B cell (primary cell): ENCODE measurements around the gene SEPTIN11.

Experiments
- EZH2 ChIP-seq: IDR thresholded peaks from 2 replicates; pipeline ENCODE4 v1.6.1; 2012; ENCODE audit warnings: borderline replicate concordance, low read depth, mild to moderate bottlenecking, moderate library complexity, low read length; ENCODE audit not compliant: insufficient read depth, poor library complexity, severe bottlenecking
- TF ChIP-seq, protein P1 (sequence below): fragments of 200-600 bp; IDR thresholded peaks from one replicate; pipeline ENCODE4 v1.8.0; 2022; ENCODE audit warnings: antibody characterized with exemption, mild to moderate bottlenecking

- TF ChIP-seq, protein P1, sequence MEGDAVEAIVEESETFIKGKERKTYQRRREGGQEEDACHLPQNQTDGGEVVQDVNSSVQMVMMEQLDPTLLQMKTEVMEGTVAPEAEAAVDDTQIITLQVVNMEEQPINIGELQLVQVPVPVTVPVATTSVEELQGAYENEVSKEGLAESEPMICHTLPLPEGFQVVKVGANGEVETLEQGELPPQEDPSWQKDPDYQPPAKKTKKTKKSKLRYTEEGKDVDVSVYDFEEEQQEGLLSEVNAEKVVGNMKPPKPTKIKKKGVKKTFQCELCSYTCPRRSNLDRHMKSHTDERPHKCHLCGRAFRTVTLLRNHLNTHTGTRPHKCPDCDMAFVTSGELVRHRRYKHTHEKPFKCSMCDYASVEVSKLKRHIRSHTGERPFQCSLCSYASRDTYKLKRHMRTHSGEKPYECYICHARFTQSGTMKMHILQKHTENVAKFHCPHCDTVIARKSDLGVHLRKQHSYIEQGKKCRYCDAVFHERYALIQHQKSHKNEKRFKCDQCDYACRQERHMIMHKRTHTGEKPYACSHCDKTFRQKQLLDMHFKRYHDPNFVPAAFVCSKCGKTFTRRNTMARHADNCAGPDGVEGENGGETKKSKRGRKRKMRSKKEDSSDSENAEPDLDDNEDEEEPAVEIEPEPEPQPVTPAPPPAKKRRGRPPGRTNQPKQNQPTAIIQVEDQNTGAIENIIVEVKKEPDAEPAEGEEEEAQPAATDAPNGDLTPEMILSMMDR, result no peak
- TF ChIP-seq EZH2, result no peak
Measured at GRCh38 chr4:76998251-76998901, 48.8 kb downstream of the SEPTIN11 start.
